GM13976 (cell line): ENCODE results near the gene ADAMTS6.

Experiments
- DNase-seq: peaks from one replicate; pipeline ENCODE4 v3.0.0; 2012; ENCODE audit warnings: low spot score
- CTCF ChIP-seq: IDR thresholded peaks from 2 replicates; pipeline ENCODE4 v1.5.1; 2012; ENCODE audit warnings: borderline replicate concordance, mild to moderate bottlenecking; ENCODE audit not compliant: insufficient read depth; ENCODE audit errors: extremely low read depth, missing control alignments, control extremely low read depth
- in situ Hi-C: fragments of 300-500 bp; cut with MboI; formaldehyde crosslinking; loops from one replicate; pipeline ENCODE4 v1.12.0; 2022; ENCODE audit warnings: low sequenced_read_pairs, mixed read lengths, inconsistent platforms; ENCODE audit not compliant: unreplicated experiment

The ADAMTS6 gene

GRCh38 chr5:65307088-65307487, 174.6 kb downstream of the ADAMTS6 start:
- no peak for DNase-seq
- in situ Hi-C loops, result no loop called here

GRCh38 chr5:65305913-65306312, 175.8 kb downstream of the ADAMTS6 start:
- in situ Hi-C loops, result no loop called here
- no peak for TF ChIP-seq CTCF
- no peak for DNase-seq

More at GRCh38 chr5:65307088-65307487, 174.6 kb downstream of the ADAMTS6 start:
- TF ChIP-seq CTCF, result no peak

GRCh38 chr5:65299861-65300260, 181.9 kb downstream of the ADAMTS6 start:
- in situ Hi-C loops, result no loop called here
- DNase-seq, result no peak
- TF ChIP-seq CTCF, result no peak

- in situ Hi-C loops, result no loop called here
- TF ChIP-seq CTCF, result no peak
- no peak for DNase-seq
Observed at GRCh38 chr5:65296067-65296466, 185.7 kb downstream of the ADAMTS6 start.

- no peak for TF ChIP-seq CTCF
- no peak for DNase-seq
- in situ Hi-C loops, result no loop called here
Observed at GRCh38 chr5:65292196-65292595, 189.5 kb downstream of the ADAMTS6 start.

- in situ Hi-C loops, result no loop called here
- no peak for DNase-seq
- no peak for TF ChIP-seq CTCF
Observed at GRCh38 chr5:65290677-65291076, 191.0 kb downstream of the ADAMTS6 start.

GRCh38 chr5:65288657-65289056, 193.1 kb downstream of the ADAMTS6 start:
- no peak for DNase-seq
- no peak for TF ChIP-seq CTCF
- in situ Hi-C loops, result no loop called here
